HG02798 (cell line): ENCODE data around the gene FZD10.

ENCODE experiments used
- ATAC-seq: cut with Tn5 transposase; IDR thresholded peaks from one replicate; pipeline ENCODE4 v1.9.1; 2021; ENCODE audit warnings: mild to moderate bottlenecking; ENCODE audit not compliant: unreplicated experiment, poor library complexity

The FZD10 gene

GRCh38 chr12:130131025-130131424 is 31.2 kb upstream of the FZD10 start:
- ATAC-seq = no peak

GRCh38 chr12:130131801-130132200 is 30.5 kb upstream of the FZD10 start:
- ATAC-seq = no peak

GRCh38 chr12:130132831-130133511 is 29.3 kb upstream of the FZD10 start:
- no peak for ATAC-seq

- no peak for ATAC-seq
These were observed 28.3 kb upstream of the FZD10 start for GRCh38 chr12:130133851-130134562.

GRCh38 chr12:130134563-130134915 is 27.7 kb upstream of the FZD10 start:
- ATAC-seq = no peak

- ATAC-seq = no peak
These were observed 25.7 kb upstream of the FZD10 start for GRCh38 chr12:130136509-130137039.

GRCh38 chr12:130137040-130138018 is 24.9 kb upstream of the FZD10 start:
- ATAC-seq = no peak

GRCh38 chr12:130138478-130138877 is 23.8 kb upstream of the FZD10 start:
- ATAC-seq = no peak

- ATAC-seq = no peak
These were observed 22.5 kb upstream of the FZD10 start for GRCh38 chr12:130139567-130140421.

GRCh38 chr12:130141105-130141504 is 21.2 kb upstream of the FZD10 start:
- ATAC-seq = no peak

- ATAC-seq = no peak
These were observed 20.2 kb upstream of the FZD10 start for GRCh38 chr12:130141901-130142683.

GRCh38 chr12:130142736-130143135 is 19.5 kb upstream of the FZD10 start:
- ATAC-seq = no peak

GRCh38 chr12:130143136-130143535 is 19.1 kb upstream of the FZD10 start:
- ATAC-seq = no peak

- ATAC-seq = no peak
These were observed 18.0 kb upstream of the FZD10 start for GRCh38 chr12:130144256-130144655.

- no peak for ATAC-seq
These were observed 16.5 kb upstream of the FZD10 start for GRCh38 chr12:130145731-130146130.

GRCh38 chr12:130146176-130146931 is 15.9 kb upstream of the FZD10 start:
- no peak for ATAC-seq

GRCh38 chr12:130147875-130148596 is 14.2 kb upstream of the FZD10 start:
- no peak for ATAC-seq

GRCh38 chr12:130151846-130152245 is 10.4 kb upstream of the FZD10 start:
- no peak for ATAC-seq
